ENCODE results near the gene NUDCD3. TPM values are rescaled to one million over a fixed set of nuclear protein-coding genes. Genes with fewer than 3 reads are reported as not detected.
A peak's percentile ranks its signal among the peaks of the same experiment; 100 is the strongest.

NUDCD3 gene
- total RNA-seq, 2 donors from 2014 or later: 105 to 120 TPM

- H3K9me3 Mint-ChIP-seq: no peaks in the 10 kb centered on the region
- DNase-seq (no peak), ATAC-seq (replicated peaks in 1 of 2) (no peak)
- peaks cover 43% of the 10 kb centered on the region for H3K4me1 Mint-ChIP-seq (ENCODE audit: low read depth)
- no peaks in the 10 kb centered on the region for H3K27me3 Mint-ChIP-seq (ENCODE audit: low read depth)
- peak overlapping the region; percentile 71 for H3K27ac Mint-ChIP-seq
- H3K4me3 Mint-ChIP-seq: no peak overlapping the region
- peaks cover 5 to 36% of the 10 kb centered on the region in 2 donors for H3K36me3 Mint-ChIP-seq (ENCODE audit: insufficient read depth in 2 of 2)
Measured at GRCh38 chr7:44469461-44470134, 20.9 kb downstream of the NUDCD3 start.

DNA sequence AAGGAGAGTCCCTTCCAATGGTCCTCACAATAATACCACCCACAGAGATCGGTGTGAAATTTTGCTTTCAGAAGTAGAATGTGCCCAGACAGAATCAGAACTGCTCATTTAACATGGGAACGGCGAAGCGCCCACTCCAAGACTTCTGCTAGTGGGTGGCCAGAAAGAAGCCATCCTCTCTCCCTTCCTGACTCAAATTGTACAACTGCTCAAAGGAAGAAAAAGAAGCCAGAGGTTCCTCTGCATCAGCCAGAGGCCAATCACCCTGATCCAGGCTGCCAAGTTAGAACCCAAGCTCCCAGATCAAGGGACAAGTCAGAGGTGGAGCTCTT, 23.3 kb downstream of the NUDCD3 start:
- DNase-seq: no peak
- Mint-ChIP-seq H3K27ac (peak overlapping the region; percentile 71), H3K9me3 (no peaks in the 10 kb centered on the region), H3K36me3 (ENCODE audit: insufficient read depth in 2 of 2) (peaks cover 5 to 26% of the 10 kb centered on the region in 2 donors), H3K4me1 (ENCODE audit: low read depth) (peaks cover 51% of the 10 kb centered on the region), H3K4me3 (peak overlapping the region in 1 of 2 donors; percentile 48), H3K27me3 (ENCODE audit: low read depth) (no peaks in the 10 kb centered on the region)
- ATAC-seq (replicated peaks in 1 of 2): no peak

GRCh38 chr7:44466300-44467216, 23.9 kb downstream of the NUDCD3 start:
- Mint-ChIP-seq H3K4me1 (ENCODE audit: low read depth) (peaks cover 57% of the 10 kb centered on the region), H3K27ac (peak overlapping the region; percentile 71), H3K4me3 (peak overlapping the region in 1 of 2 donors; percentile 48), H3K36me3 (ENCODE audit: insufficient read depth in 2 of 2) (peaks cover 5 to 28% of the 10 kb centered on the region in 2 donors), H3K27me3 (ENCODE audit: low read depth) (no peaks in the 10 kb centered on the region), H3K9me3 (no peaks in the 10 kb centered on the region)
- DNase-seq: no peak
- ATAC-seq (replicated peaks in 1 of 2): peak; percentile 39 to 60

DNA sequence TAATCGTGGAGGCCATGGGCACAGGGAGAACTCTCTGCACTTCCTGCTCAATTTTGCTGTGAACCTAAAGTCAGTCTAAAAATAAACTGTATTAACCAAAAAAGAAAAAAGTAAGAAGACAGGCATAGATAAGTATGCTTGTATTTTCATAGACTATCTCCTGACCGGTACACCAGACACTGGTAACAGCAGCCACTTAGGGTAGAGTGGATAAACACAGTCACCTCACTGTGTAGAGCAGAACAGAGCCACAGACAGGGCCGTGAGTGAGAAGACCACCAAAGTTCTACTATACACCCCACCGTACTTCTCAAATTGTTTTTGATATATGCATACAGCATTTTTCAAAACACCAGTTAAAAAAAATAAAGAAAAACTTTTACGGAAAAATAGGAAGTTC, 25.0 kb downstream of the NUDCD3 start:
- DNase-seq (no peak), ATAC-seq (replicated peaks in 1 of 2) (no peak)
- Mint-ChIP-seq H3K4me1 (ENCODE audit: low read depth) (peaks cover 68% of the 10 kb centered on the region), H3K9me3 (no peaks in the 10 kb centered on the region), H3K4me3 (no peak overlapping the region), H3K27me3 (ENCODE audit: low read depth) (no peaks in the 10 kb centered on the region), H3K27ac (no peak overlapping the region), H3K36me3 (ENCODE audit: insufficient read depth in 2 of 2) (peaks cover 7 to 31% of the 10 kb centered on the region in 2 donors)

- Mint-ChIP-seq H3K4me3 (no peak overlapping the region), H3K27me3 (ENCODE audit: low read depth) (no peaks in the 10 kb centered on the region), H3K27ac (no peak overlapping the region), H3K4me1 (ENCODE audit: low read depth) (peaks cover 75% of the 10 kb centered on the region), H3K9me3 (no peaks in the 10 kb centered on the region), H3K36me3 (ENCODE audit: insufficient read depth in 2 of 2) (peaks cover 10 to 30% of the 10 kb centered on the region in 2 donors)
- ATAC-seq (replicated peaks in 1 of 2) (no peak), DNase-seq (no peak)
Measured at GRCh38 chr7:44463169-44463808, 27.2 kb downstream of the NUDCD3 start.

GRCh38 chr7:44461387-44461786, 29.1 kb downstream of the NUDCD3 start:
- Mint-ChIP-seq H3K9me3 (no peaks in the 10 kb centered on the region), H3K27ac (peak overlapping the region; percentile 90), H3K4me3 (peak overlapping the region; percentile 79 to 82), H3K36me3 (ENCODE audit: insufficient read depth in 2 of 2) (peaks cover 5 to 23% of the 10 kb centered on the region in 2 donors), H3K27me3 (ENCODE audit: low read depth) (no peaks in the 10 kb centered on the region), H3K4me1 (ENCODE audit: low read depth) (peaks cover 73% of the 10 kb centered on the region)
- DNase-seq (peak; percentile 33 to 50), ATAC-seq (replicated peaks in 1 of 2) (peak; percentile 73 to 86)

GRCh38 chr7:44460325-44460724, 30.1 kb downstream of the NUDCD3 start:
- H3K4me1 Mint-ChIP-seq (ENCODE audit: low read depth): peaks cover 74% of the 10 kb centered on the region
- DNase-seq (peak; percentile 63 to 72), ATAC-seq (replicated peaks in 1 of 2) (peak; percentile 92 to 96)
- H3K27ac Mint-ChIP-seq: peak overlapping the region; percentile 71
- H3K36me3 Mint-ChIP-seq (ENCODE audit: insufficient read depth in 2 of 2): peaks cover 5 to 18% of the 10 kb centered on the region in 2 donors
- no peaks in the 10 kb centered on the region for H3K27me3 Mint-ChIP-seq (ENCODE audit: low read depth)
- H3K4me3 Mint-ChIP-seq: peak overlapping the region; percentile 51 to 79
- H3K9me3 Mint-ChIP-seq: no peaks in the 10 kb centered on the region

DNA sequence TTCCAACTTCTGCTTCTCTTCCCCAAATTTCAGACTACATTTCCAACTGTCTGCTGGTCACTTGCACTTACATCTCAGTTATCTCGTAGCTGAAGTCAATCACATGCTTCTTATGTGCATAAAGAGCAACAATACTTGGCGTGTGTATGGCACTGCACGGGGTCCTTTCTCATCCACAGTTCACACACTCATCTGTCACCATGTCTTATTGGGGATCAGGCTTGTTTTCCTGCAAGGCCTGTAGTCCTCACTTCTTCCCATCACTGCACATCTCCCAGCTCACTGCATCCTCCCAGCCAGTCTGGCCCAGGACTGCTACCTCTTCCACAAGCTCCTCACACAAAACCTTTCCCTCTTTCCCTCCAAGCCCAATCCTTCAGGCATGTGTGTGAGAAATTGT, 35.3 kb downstream of the NUDCD3 start:
- H3K9me3 Mint-ChIP-seq: no peaks in the 10 kb centered on the region
- DNase-seq (no peak), ATAC-seq (replicated peaks in 1 of 2) (no peak)
- peaks cover 64% of the 10 kb centered on the region for H3K4me1 Mint-ChIP-seq (ENCODE audit: low read depth)
- peaks cover 13 to 22% of the 10 kb centered on the region in 2 donors for H3K36me3 Mint-ChIP-seq (ENCODE audit: insufficient read depth in 2 of 2)
- no peaks in the 10 kb centered on the region for H3K27me3 Mint-ChIP-seq (ENCODE audit: low read depth)
- no peak overlapping the region for H3K27ac Mint-ChIP-seq
- H3K4me3 Mint-ChIP-seq: no peak overlapping the region

- Mint-ChIP-seq H3K9me3 (no peaks in the 10 kb centered on the region), H3K4me1 (ENCODE audit: low read depth) (peaks cover 63% of the 10 kb centered on the region), H3K27me3 (ENCODE audit: low read depth) (no peaks in the 10 kb centered on the region), H3K4me3 (no peak overlapping the region), H3K27ac (no peak overlapping the region), H3K36me3 (ENCODE audit: insufficient read depth in 2 of 2) (peaks cover 13 to 22% of the 10 kb centered on the region in 2 donors)
- ATAC-seq (replicated peaks in 1 of 2) (peak; percentile 73 to 93), DNase-seq (peak; percentile 25 to 52)
Measured at GRCh38 chr7:44454348-44454747, 36.1 kb downstream of the NUDCD3 start.

DNA sequence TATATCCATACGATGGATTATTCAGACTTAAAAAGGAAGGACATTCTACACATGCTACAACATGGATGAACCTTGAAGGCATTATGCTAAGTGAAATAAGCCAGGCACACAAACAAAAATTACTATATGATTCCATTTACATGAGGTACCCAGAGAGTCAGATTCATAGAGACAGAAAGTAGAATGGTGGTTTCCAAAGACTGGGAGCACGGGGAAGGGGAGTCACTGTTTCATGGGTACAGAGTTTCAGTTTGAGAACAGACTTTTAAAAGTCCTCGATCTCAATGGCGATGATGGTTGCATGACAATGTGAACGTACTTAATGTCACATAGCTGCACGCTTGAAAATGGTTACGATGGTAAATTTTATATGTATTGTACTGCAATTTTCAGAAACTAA, 39.3 kb downstream of the NUDCD3 start:
- Mint-ChIP-seq H3K4me3 (no peak overlapping the region), H3K4me1 (ENCODE audit: low read depth) (peaks cover 57% of the 10 kb centered on the region), H3K27ac (no peak overlapping the region), H3K9me3 (no peaks in the 10 kb centered on the region), H3K27me3 (ENCODE audit: low read depth) (no peaks in the 10 kb centered on the region), H3K36me3 (ENCODE audit: insufficient read depth in 2 of 2) (peaks cover 17 to 26% of the 10 kb centered on the region in 2 donors)
- ATAC-seq (replicated peaks in 1 of 2): no peak
- DNase-seq: no peak

DNA sequence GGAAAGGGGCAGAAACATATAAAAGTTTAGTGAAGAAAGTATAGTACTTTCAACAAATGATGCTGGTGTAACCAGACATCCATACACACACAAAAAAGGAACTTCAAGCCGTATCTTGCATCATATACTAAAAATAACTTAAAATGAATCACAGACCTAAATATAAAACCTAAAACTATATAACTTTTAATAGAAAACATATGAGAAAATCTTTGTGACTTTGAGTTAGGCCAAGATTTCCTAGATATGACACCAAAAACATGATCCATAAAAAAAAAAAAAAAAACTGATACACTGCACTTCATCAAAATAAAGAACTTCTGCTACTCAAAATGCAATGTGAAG, 40.9 kb downstream of the NUDCD3 start:
- Mint-ChIP-seq H3K4me3 (no peak overlapping the region), H3K4me1 (ENCODE audit: low read depth) (peaks cover 52% of the 10 kb centered on the region), H3K27ac (no peak overlapping the region), H3K27me3 (ENCODE audit: low read depth) (no peaks in the 10 kb centered on the region), H3K9me3 (no peaks in the 10 kb centered on the region), H3K36me3 (ENCODE audit: insufficient read depth in 2 of 2) (peaks cover 22 to 34% of the 10 kb centered on the region in 2 donors)
- ATAC-seq (replicated peaks in 1 of 2) (no peak), DNase-seq (no peak)

GRCh38 chr7:44448922-44449583, 41.4 kb downstream of the NUDCD3 start:
- peaks cover 22 to 31% of the 10 kb centered on the region in 2 donors for H3K36me3 Mint-ChIP-seq (ENCODE audit: insufficient read depth in 2 of 2)
- H3K27ac Mint-ChIP-seq: peak overlapping the region; percentile 4
- H3K4me1 Mint-ChIP-seq (ENCODE audit: low read depth): peaks cover 48% of the 10 kb centered on the region
- DNase-seq (no peak), ATAC-seq (replicated peaks in 1 of 2) (no peak)
- no peaks in the 10 kb centered on the region for H3K9me3 Mint-ChIP-seq
- peak overlapping the region in 1 of 2 donors; percentile 2 for H3K4me3 Mint-ChIP-seq
- no peaks in the 10 kb centered on the region for H3K27me3 Mint-ChIP-seq (ENCODE audit: low read depth)

Measured in activated T-cell treated with anti-CD3 and anti-CD28 coated beads, Interleukin-2, amount 50 U/mL, for 72 hours (primary cell).